ENCODE results near the gene OAT.
"Not testable (repeated sequence)": the region's sequence is repeated elsewhere in the genome, so short reads cannot be mapped to it uniquely, and the experiment has no call there.

The OAT gene

GRCh38 chr10:124446830-124447750 is 28.4 kb upstream of the OAT start:
- no peak for DNase-seq

- DNase-seq, result not testable (repeated sequence)
These were observed 23.0 kb upstream of the OAT start for GRCh38 chr10:124441694-124442093.

GRCh38 chr10:124436191-124436638 is 17.5 kb upstream of the OAT start:
- DNase-seq, result no peak

GRCh38 chr10:124435683-124436082 is 17.0 kb upstream of the OAT start:
- not testable (repeated sequence) for DNase-seq

GRCh38 chr10:124433461-124433860 is 14.7 kb upstream of the OAT start:
- DNase-seq, result no peak

- no peak for DNase-seq
These were observed 11.4 kb upstream of the OAT start for GRCh38 chr10:124430077-124430476.

GRCh38 chr10:124429576-124429975 is 10.9 kb upstream of the OAT start:
- DNase-seq, result no peak

GRCh38 chr10:124428207-124428777 is 9.6 kb upstream of the OAT start:
- DNase-seq, result no peak

- DNase-seq, result no peak
These were observed 6.7 kb upstream of the OAT start for GRCh38 chr10:124425227-124425962.

- DNase-seq, result no peak
These were observed 5.1 kb upstream of the OAT start for GRCh38 chr10:124423813-124424212.

GRCh38 chr10:124422742-124423141 is 4.0 kb upstream of the OAT start:
- DNase-seq, result no peak

- DNase-seq, result no peak
These were observed 1.5 kb upstream of the OAT start for GRCh38 chr10:124420254-124420653.

GRCh38 chr10:124419635-124420034 is 912 bp upstream of the OAT start:
- no peak for DNase-seq

- peak; percentile 59 for DNase-seq
These were observed 613 bp downstream of the OAT start for GRCh38 chr10:124417895-124418725.

- no peak for DNase-seq
These were observed 2.0 kb downstream of the OAT start for GRCh38 chr10:124416733-124417132.

- DNase-seq, result no peak
These were observed 3.5 kb downstream of the OAT start for GRCh38 chr10:124415210-124415609.

GRCh38 chr10:124414076-124414475 is 4.6 kb downstream of the OAT start:
- DNase-seq, result no peak

GRCh38 chr10:124409696-124410095 is 9.0 kb downstream of the OAT start:
- no peak for DNase-seq

- DNase-seq, result no peak
These were observed 10.4 kb downstream of the OAT start for GRCh38 chr10:124408357-124408756.

GRCh38 chr10:124407456-124407855 is 11.3 kb downstream of the OAT start:
- no peak for DNase-seq

- peak; percentile 38 for DNase-seq
These were observed 15.2 kb downstream of the OAT start for GRCh38 chr10:124403548-124403947.

- DNase-seq, result no peak
These were observed 16.4 kb downstream of the OAT start for GRCh38 chr10:124402273-124402672.

GRCh38 chr10:124401633-124402032 is 17.1 kb downstream of the OAT start:
- DNase-seq, result no peak
